ENCODE results near the gene RFLNA.
"Not testable (repeated sequence)": the region's sequence is repeated elsewhere in the genome, so short reads cannot be mapped to it uniquely, and the experiment has no call there.

Gene RFLNA

DNA sequence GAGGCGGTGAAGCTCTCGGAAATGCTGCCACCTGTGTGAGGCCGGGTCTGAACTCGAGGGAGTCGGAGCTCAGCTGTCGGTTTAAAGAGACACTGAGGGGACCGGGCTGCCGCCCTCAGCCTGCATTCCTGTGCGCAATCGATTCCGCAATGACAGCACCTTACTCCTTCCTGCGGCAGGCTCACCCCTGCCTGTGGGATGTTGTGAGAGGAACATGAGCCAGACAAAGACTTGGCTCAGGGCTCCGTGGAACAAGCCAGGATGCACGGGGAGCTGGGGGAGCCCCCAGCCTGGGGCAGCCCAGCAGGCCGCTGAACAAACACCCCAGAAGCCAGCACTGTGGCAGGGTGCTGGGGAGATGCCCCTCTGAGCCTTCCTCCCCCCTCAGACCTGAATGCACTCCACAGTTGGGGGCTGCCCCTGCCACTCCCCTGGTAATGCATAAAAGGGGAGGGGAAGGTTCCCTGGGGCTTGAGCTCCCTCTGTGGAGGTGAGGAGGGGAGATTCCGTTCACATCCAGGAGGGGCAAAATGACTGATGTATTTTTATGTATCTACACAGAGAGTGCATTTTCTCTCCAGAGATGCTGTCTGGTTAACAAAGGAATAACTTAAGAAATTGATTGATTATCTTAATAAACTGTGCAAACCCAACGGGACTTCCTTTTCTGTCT lies 20.6 kb downstream of the RFLNA start:
- DNase-seq: no peak
- intact Hi-C loops (cut with DNase I): no loop called here

DNA sequence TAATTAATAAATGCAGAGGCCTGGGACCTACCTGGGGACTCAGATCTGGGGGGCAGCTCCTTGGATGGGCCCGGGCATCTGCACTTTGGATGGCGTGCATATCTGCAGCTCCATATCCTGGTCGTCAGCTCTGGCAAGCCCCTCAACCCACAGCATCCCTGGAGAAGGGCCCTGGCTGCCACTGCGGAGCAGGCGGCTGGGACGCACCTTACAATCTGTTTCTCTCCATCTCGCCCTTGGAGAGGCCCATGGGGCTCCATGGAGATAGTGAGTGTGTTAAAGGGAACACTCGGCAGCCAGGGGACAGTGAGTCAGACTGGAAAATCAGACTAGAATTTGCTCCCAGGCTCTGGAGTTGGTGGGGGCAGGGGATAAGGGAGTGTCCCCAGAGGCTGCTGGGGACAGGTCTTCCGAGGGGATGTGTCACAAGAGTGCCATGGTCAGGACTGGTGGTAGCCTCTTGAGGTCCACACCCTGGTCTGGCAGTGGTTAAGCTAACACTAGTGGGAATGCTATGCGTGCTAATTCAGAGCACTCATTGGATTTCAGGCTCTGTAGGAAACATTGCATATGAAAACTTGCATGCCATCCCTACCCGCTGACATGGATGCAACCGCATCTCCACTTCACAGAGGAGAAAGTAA lies 21.5 kb downstream of the RFLNA start:
- intact Hi-C loops (cut with DNase I): no loop called here
- no peak for DNase-seq

DNA sequence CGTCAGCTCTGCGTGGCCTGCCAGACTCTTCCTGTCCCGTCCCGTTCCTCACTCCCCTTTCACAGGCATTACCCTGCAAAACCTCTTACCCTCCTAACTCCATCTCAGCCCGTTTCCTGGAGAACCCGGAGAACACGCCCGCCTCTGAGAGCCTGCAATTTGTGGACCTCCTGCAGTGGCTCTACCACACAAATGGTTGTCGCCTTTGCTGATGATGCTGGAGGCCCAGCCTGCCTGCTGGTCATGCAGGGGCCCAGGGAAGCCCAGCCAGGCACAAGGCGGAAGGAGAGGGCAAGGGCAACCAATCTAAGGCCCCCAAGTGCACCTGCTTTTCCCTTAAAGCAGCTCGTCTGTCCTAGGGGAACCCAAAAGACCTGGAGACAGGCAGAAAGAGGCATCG lies 22.5 kb downstream of the RFLNA start:
- no peak for DNase-seq
- intact Hi-C loops (cut with DNase I): no loop called here

DNA sequence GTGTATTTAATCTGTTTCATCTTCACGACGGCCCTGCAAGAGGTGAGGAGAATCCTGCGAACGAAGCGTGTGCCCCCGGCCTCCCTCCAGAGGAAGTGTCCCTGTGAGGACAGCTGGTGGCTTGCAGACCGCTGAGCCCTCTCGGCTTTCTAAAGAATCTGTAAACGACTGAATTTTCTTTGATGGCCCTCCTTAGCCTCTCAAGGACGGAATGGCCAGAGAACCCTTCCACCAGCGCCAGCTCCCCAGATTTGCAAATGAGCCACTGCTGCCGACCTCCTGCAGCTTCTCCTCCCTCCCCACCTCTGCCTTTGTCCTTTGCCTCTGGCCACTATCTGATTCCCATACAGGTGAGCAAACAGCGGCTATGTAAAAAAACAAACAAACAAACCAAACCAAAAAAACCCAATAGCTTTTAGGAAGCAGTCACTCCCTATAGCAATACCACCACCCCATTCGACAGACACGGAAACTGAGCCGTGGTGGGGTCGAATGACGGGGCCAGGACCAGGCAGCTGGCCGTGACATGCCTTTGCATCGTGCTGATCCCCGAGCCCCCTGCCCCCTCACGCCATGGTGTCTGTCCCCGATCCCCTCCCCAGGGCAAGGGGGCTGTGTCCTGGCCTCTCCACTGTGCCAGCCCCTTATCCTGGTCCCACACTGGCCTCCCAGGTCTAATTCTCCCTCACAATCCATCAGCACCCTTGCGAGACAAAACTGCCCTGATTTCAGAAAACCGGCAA lies 23.6 kb downstream of the RFLNA start:
- intact Hi-C loops (cut with DNase I): no loop called here
- no peak for DNase-seq

DNA sequence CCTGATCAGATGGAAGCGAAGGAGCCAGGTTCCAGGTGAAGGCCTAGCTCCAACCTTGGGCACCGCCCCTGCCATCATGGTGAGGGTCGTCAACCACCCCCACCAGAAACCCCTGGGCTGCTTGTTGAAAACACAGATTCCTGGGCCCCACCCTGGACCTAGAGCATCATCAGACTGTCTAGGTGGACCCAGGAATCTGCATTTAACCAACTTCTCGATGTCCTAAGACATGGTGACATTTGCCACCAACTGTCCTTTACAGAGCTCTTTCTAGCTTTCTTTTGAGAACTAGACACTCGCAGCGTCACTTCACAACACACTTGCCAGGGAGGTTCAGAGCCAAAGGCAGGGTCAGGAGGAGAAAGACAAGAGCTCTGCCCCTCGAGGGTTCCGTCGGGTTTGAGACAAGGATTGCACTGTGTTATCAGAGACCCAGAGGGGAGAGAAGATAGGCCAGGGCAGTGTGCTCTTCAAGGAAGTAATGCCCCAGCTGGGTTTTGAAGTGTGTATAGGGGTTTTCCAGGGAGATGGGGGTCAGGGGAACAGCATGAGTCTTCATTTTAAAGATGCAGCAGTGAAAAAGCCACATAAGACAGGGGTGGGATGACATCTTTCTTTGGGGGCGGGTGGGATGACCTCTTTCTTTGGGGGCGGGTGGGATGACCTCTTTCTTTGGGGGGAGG lies 24.6 kb downstream of the RFLNA start:
- DNase-seq: no peak
- intact Hi-C loops (cut with DNase I): loop anchor here (5.0 kb wide), 1 partner anchor 277 kb away; no protein-coding TSS in a partner anchor

DNA sequence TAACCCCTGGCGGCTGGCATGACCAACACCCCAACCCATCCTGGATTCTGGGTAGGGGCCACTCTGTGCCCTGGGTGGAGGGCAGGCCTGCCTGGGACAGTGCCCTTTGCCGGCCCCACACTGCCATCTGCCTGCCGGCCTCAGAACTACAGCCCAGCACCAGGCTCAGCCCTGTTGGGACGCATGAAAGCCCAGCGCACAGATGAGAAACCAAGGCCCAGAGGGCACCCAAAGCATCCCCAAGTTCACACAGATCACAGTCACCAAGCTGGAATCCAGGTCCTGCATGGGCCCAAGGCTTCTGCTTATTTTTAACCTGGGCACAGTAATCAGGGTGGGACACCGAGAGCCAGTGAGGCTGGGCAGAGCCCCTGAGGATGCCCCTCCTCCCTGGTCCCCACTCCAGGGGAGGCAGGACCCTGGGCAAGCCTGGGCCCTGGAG lies 26.2 kb downstream of the RFLNA start:
- DNase-seq: peak in 41 of 42 donors; percentile 56 to 93 (median 82)
- intact Hi-C loops (cut with DNase I): loop anchor here (5.0 kb wide), 1 partner anchor 279 kb away; no protein-coding TSS in a partner anchor

DNA sequence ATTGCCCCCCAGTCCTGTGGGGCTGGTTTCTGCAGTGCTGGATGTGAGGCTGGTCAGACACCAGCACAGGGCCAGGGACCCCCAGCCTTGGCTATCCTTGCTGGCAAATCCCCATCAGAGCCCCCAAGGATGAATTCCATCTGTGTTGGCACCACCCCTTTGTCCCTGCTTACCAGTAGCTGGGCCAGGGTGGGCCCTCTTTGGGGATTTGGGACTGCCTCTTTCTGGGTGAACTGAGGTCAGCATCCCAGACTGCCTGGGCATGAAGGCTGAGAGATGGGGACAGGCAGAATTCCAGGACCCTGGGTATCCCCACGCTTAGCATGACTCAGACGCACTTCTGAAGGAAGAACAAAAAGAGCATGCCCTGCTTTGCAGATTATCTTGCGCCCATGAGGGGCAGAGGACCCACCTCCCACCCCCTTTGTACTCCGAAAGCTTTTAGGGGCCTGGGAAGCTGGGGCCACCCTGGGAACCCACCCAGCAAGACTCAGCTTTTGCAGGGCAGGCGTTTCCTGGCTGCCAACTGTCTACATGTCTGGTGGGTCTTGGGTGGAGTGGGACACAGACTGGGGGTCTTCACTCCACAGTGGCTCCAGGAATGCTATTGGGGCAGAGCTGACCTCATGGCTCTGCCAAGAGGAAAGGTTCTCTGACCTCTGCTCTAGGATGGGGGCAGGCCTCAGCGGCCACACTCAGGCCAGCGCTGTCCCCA lies 26.8 kb downstream of the RFLNA start:
- intact Hi-C loops (cut with DNase I): loop anchor here (5.0 kb wide), 1 partner anchor 279 kb away; no protein-coding TSS in a partner anchor
- DNase-seq: no peak

DNA sequence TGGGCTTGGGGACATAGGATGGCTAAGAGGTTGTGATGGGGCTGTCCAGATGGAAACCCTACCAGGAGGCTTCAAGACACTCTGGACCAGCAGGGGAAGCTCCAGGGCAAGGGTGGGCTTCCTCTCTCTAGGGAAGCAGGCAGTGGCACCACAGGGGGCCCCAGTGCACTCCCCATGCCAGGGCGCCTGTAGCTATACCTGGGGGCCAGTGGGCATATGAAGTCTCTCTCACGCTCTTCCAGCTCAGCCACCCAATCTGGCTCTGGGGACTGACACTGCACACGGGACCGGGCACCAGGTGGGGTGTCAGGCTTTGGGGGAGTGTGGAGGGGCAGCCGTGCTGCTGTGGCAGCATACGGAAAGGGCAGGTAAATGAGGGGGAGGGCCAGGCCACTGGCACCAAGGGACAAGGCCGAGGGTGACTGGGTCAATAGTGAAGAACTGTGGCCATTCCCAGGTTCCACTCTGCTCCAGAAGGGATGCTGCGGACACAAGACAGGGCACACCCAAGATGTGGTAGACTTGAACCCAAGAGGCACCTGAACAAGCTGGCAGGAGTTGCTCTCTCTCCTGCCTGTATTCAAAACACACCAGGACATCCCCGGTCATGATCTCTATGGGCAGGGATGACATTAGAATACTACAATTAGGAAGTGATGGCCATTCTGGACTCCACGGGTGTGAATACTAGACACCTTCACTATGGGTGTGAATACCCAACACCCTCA lies 27.5 kb downstream of the RFLNA start:
- intact Hi-C loops (cut with DNase I): loop anchor here (5.0 kb wide), 1 partner anchor 280 kb away; no protein-coding TSS in a partner anchor
- no peak for DNase-seq

DNA sequence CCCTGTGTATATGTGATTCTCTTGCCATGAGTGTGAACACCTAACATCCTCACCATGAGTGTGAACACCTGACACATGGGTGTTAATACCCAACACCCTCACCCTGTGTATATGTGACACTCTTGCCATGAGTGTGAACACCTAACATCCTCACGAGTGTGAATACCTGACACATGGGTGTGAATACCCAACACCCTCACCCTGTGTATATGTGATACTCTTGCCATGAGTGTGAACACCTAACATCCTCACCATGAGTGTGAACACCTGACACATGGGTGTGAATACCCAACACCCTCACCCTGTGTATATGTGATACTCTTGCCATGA lies 28.1 kb downstream of the RFLNA start:
- intact Hi-C loops (cut with DNase I): loop anchor here (5.0 kb wide), 1 partner anchor 281 kb away; no protein-coding TSS in a partner anchor

DNA sequence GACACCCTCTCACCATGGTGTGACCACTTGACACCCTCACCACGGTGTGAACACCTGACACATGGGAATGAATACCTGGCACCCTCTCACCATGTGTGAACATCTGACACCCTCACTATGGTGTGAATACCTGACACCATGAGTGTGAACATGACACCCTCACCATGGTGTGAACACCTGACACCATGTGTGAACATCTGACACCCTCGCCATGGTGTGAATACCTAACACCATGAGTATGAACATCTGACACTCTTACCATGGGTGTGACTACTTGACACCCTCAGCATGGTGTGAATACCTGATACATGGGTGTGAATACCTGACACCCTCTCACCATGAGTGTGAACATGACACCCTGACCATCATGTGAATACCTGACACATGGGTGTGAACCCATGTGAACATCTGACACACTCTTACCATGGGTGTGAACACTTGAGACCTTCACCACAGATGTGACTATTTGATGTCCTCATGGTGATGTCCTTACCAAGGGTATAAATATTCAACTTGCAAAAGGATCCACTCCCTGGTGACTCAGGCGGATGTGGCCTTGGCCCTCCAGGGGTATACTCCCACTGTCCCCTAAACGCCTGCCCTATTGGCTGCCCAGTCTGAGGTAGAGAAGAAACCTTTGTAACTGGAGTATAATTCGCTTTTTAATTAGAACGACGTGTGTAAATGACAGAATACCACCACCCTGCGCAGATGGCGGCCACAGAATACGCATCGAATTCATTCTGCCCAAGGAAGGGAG lies 29.1 kb downstream of the RFLNA start:
- intact Hi-C loops (cut with DNase I): loop anchor here (5.0 kb wide), 1 partner anchor 282 kb away; no protein-coding TSS in a partner anchor

More for the DNA sequence above, 28.1 kb downstream of the RFLNA start:
- DNase-seq: not testable (repeated sequence)

DNA sequence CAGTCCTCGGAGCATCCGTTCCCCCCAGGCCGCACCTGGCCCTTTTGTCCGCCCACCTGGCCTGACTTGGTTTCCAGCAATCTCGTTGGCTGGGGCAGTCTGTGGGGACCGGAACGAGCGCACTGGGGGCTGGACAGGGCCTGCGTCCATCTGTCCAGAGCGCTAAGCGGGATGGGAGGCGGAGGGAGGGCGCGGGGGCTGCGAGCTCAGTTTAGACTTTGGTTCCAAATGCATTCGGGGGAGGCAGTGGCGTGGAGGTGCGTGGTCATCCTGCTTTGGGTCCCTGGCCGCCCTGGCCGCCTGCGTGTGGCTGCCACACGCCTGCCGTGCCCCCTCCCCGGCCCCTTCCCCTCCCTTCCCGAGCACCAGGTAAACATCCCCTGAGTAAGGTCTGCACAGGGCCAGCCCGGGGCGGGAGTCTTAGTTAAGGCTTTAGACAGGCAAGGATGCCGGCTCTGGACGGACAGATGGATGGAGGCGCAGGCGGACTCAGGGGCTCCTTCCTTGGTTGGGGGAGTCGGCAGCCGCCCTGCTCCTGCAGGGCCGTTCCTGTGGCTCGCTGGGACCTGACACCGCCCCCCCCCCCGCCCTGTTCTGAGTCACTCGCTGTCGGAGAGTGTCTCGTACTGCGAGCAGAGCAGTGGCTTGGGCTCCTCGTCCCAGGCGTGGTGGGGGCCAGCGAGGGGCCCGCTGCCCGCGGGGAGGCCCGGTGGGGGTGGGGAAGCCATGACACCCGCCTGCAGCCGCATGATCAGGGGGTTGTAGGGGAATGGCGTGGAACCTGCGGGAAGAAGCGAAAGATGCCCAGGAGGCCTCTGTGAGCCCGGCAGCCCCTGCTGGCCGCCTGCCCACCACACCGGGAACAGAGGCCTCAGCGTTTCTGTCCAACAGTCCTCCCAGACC lies 30.2 kb downstream of the RFLNA start:
- intact Hi-C loops (cut with DNase I): loop anchor here (5.0 kb wide), 1 partner anchor 283 kb away; no protein-coding TSS in a partner anchor
- DNase-seq: no peak

More for the DNA sequence above, 29.1 kb downstream of the RFLNA start:
- DNase-seq: no peak

DNA sequence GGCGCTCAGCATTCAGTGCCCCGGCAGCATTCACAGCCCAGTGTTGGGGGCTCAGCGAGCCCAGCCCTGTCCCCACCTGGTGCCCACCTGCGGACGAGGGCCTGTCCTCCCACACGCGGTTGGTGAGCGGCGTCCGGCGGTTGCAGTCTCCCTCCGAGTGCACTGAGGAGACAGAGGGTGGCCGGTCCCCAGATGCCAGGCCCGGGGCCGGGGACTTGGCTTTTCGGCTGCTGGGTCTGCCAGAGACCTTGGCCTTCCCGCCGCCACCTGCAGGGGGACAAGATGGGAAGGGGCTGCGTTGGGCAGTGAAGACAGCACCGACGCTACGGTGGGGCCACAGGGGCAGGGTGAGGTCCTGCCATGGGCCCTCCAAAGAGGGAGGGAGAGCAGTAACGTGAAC lies 31.2 kb downstream of the RFLNA start:
- DNase-seq: no peak
- intact Hi-C loops (cut with DNase I): no loop called here

DNA sequence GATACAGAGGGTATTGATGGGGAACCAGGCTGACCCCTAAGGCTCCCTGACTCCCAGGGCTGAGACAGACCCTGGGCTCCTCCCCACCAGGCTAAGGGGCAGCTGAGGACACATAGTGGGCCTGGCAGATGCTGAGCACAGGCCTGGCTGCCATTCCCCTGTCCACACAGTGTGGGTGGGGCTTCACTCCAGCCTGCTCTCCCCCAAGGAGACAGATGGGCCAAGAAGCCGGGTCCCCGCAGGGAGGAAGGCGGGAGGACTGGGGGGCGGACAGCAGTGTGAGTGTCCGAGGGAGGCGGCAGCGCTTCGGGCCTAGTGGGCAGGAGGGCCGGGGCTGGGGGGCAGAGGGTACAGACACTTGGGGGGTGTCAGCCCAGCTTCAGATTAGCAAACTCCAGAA lies 32.0 kb downstream of the RFLNA start:
- no peak for DNase-seq
- intact Hi-C loops (cut with DNase I): no loop called here

DNA sequence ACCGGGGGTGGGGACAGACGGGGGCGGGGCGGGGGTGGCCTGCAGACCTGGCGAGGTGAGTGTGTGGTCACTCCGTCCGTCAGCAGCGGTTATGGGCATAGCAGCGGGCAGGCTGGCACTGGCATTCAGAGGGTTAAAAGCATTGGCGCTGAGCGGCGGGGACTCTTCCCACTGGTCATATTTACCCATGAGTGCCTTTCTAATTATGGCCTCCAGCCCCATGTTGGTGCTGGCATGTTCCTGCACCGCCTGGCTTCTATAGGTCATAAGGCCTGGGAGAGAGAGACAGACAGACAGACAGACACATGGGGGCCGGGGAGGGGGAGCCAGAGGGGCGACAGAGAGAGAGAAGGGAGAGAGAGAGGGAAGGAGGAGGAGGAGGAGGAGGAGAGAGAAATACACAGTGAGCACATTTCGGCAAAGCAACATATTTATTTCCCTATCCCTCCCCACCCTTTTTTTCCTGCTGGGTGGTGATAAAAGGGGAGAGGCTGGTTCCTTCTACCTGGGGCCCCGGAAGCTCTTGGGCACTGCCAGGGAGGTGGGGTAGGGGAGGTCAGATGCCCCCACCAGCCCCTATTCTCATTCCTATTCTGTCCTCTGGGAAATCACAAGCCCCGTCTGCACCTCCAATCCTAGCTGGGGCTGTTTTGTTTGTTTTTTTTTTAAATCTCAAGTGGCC lies 32.6 kb downstream of the RFLNA start:
- intact Hi-C loops (cut with DNase I): no loop called here
- no peak for DNase-seq

DNA sequence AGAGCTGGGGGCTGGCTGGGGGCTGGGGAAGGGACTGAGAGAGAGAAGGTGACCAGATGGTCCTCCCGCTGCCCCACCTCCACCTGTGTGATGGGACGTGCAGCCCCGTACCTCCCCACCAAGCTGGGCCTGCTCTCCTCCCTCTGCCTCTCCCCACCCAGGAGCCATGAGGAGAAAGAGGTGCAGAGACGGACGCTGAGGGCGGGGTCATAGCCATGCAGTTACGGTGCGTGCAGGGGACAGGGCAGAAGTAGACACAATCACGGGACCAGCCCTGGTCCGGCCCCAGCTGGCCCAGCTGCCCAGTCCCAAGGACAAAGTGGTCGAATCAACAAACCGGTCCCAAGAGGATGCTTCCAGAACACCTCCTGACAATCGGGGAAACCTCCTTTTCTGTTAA lies 33.2 kb downstream of the RFLNA start:
- DNase-seq: peak in 2 of 42 donors; percentile 31
- intact Hi-C loops (cut with DNase I): no loop called here

DNA sequence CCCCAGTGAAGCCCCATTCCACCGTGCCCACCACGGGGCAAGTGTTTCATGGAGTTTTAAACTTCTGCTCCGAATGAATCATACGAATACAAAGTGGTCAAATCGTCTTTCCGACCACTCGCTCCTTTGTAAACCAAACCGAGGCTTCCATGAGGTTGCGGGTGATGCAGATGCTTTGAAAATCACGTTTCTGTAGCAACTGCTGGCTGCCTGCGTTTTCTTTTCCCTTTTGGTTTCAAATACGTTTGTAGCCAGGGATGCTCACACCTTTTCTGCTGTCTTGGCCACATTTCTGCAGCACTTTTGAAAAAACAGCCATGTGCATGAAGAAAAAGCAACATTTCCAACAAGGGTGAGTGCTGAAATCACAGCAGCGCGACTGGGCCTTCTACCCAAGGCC lies 33.7 kb downstream of the RFLNA start:
- intact Hi-C loops (cut with DNase I): no loop called here

More for the DNA sequence above, 33.7 kb downstream of the RFLNA start:
- no peak for DNase-seq

All from head of caudate nucleus (tissue), 42 donors.